ENCODE results near the gene AGPAT2.

DNA sequence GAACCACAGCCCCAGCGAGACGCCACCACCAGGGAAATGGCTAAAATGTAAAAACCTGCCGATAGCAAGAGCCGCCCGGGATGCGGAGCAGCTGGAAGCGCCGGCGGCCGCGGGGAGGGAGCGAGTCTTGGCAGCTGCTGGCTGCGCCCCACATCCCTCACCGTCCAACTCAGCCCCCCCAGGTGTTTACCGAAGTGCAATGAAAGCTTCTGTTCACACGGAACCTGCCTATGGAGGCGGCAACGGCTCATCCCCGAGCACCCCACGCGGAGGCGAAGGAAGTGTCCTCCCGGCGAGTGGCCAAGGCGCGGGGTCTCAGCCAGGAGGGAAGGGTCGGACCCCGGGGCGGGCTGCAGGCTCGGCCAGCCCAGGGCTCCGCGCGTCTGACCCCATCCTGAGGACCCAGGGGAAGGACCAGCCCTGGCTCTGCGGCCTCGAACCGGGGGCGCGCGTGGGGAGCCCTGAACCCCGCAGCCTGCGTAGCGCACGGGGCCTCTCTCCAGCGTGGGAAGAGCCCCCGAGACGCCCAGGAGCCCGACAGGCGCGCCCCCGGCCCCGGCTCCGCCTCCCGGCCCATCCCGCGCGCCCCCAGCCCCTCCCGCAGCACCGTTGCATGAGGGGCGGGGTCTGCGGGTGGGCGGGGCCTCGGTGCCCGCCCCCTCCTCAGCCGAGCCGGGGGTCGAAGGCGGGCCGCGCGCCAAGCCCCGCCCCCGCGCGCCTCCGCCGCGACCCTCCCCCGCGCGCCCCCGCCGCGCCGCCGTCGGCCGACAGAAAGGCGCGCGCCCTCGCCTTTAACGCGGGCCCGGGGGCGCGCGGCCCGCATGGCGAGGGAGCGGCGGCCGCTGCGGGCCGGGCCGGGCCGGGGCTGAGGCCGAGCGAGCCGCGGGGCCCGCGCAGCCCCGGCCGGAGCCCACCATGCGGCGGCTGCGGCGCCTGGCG lies 24.8 kb upstream of the AGPAT2 start, which contains the start of gene DIPK1B:
- TF ChIP-seq CTCF (IDR thresholded peaks at IDR 0.05) (no peak), EZH2 (IDR thresholded peaks at IDR 0.05; ENCODE audit: borderline replicate concordance, insufficient read depth, low read depth, low read length, poor library complexity, severe bottlenecking) (no peak)

All from B cell (primary cell).